ENCODE results near the gene NIPAL3. TPM values are rescaled to one million over a fixed set of nuclear protein-coding genes. Genes with fewer than 3 reads are reported as not detected.
"Not testable (repeated sequence)": the region's sequence is repeated elsewhere in the genome, so short reads cannot be mapped to it uniquely, and the experiment has no call there.

The NIPAL3 gene
- polyA plus RNA-seq, 1 donor: 23.3 TPM

DNA sequence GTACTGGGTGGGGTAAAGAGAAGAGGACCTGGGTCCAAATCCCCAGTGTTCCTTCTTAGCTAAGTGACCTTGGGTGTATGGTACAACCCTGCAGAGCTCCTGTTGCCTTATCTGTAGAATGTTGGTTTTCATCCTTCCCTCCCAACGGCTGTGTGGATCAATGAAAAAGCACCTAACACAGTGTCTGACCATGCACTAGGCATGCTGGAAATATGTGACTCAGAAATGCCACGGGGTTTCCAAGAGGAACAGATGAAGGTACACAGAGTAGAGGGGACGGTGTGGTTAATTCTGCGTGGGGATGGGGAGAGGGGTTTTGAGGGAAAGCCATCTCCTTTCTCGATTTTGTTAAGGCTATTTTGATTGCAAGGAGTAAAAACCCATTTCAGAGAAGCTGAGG lies 8.6 kb downstream of the NIPAL3 start:
- no peak for DNase-seq

DNA sequence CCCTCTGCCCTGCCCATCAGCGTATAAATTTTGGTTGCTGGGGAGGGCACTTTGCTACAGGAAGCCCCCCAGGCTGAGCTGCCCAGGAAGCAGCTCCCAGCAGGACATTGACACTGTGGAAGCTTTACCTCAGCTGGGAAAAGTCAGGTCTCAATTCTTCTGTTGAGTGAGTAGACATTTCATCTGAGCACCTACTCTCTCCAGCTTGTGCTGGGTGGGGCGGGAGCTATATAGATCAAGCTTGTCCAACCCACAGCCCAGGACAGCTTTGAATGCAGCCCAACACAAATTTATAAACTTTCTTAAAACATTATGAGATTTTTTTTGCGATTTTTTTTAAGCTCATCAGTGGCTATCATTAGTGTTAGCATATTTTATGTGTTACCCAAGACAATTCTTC lies 9.4 kb downstream of the NIPAL3 start:
- DNase-seq: no peak

GRCh38 chr1:24425441-24425840 lies 9.8 kb downstream of the NIPAL3 start:
- DNase-seq: no peak

GRCh38 chr1:24425922-24426321 lies 10.3 kb downstream of the NIPAL3 start:
- DNase-seq: no peak

- DNase-seq: no peak
Observed at GRCh38 chr1:24426744-24427544, 11.3 kb downstream of the NIPAL3 start.

DNA sequence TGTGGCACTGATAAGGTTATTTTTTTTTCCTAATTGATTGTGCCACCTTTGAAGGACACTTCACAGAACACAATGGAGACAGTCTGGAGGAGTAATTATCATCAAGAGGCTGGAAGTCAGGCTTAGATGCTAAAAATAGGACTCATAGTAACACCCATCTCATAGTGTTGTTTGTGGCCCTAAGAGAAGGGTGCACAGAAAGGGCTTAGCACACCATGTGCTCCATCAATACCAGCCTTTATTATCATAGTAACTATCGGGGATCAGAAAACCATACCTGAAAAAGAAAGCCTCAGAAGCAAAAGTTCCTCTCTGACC lies 11.9 kb downstream of the NIPAL3 start:
- no peak for DNase-seq

GRCh38 chr1:24435782-24436365 lies 20.3 kb downstream of the NIPAL3 start:
- no peak for DNase-seq

- DNase-seq: no peak
Observed at GRCh38 chr1:24437631-24438396, 22.2 kb downstream of the NIPAL3 start.

GRCh38 chr1:24438423-24438901 lies 22.9 kb downstream of the NIPAL3 start:
- peak; percentile 45 for DNase-seq

DNA sequence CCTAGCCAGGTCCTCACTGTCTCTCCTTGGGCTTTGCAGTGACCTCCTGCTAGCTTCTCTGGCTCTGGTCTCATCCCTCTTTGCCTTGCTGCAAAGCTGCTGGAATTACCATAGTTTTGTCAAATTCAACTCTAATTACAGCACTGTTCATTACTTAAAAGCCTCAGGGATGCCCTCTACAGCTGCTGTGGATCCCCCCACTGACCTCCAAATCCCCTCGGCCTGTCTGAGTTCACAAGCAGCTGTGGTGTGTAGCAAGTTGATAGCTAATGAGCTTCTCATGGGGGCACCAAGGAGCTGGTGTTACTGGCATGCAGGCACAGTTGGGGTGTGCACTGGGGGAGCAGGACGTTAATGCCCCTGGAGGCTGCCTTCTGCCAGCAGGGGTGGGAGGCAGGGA lies 24.8 kb downstream of the NIPAL3 start:
- no peak for DNase-seq

GRCh38 chr1:24441480-24441879 lies 25.9 kb downstream of the NIPAL3 start:
- no peak for DNase-seq

GRCh38 chr1:24441996-24442668 lies 26.5 kb downstream of the NIPAL3 start:
- DNase-seq: no peak

DNA sequence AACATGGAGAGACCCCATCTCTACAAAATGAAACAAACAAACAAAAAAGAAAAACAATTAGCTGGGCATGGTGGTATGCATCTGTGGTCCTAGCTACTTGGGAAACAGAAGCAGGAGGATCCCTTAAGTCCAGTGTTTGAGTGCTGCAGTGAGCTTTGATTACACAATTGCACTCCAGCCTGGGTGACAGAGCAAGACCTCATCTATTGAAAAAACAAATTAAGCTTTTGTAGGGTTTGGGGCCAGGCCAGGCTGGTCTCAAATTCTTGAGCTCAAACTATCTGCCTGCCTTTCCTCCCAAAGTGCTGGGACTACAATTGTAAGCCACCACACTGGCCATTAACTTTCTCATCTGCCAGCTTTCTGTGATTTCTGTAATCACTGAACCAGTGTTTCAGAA lies 27.2 kb downstream of the NIPAL3 start:
- DNase-seq: no peak

- DNase-seq: no peak
Observed at GRCh38 chr1:24443241-24443656, 27.6 kb downstream of the NIPAL3 start.

GRCh38 chr1:24446446-24446845 lies 30.8 kb downstream of the NIPAL3 start:
- not testable (repeated sequence) for DNase-seq

GRCh38 chr1:24450316-24450715 lies 34.7 kb downstream of the NIPAL3 start:
- no peak for DNase-seq

DNA sequence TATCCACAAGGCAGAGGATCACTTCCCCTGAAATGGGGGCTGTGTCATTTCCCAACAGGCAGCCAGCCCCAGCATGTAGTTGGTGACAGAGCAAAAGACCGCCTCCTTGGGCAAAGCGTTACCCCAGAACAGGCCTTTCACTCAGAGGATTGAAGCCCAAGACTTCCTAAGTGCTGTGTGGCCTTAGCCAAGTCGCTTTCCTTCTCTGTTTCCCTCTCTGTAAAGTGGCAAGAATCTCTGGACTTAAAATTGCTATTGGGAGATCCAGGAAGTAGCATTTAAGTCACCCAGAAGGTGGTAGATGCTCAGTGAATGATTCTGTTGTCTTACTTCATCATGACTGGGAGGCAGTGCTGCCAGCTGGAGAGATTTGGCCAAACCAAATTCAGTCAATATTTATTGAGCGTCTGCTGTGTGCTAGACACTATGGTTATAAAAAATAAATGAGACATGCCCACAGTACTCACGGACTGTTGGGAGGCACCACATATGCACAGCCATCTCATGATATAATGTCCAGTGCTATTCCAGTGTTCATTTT lies 35.3 kb downstream of the NIPAL3 start:
- DNase-seq: no peak

DNA sequence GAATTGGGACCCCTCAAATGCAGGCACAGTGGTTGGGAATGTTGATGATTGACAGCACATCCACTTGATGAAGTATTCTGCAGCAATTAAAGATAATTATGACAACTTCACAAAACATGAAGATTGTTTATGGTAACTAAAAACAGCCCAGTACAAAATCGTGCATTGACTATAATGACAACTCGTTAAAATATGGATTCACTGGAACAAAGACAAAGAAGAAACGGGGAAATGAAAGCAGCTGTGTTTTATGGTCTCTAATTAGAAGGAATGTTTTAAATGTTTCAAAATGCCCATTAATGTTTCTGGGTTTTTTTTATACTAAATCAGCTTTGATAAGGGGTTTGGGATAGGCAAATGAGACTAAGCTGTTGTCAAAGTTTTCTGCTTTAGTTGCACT lies 36.1 kb downstream of the NIPAL3 start:
- DNase-seq: no peak

- DNase-seq: no peak
Observed at GRCh38 chr1:24452922-24453485, 37.4 kb downstream of the NIPAL3 start.

DNA sequence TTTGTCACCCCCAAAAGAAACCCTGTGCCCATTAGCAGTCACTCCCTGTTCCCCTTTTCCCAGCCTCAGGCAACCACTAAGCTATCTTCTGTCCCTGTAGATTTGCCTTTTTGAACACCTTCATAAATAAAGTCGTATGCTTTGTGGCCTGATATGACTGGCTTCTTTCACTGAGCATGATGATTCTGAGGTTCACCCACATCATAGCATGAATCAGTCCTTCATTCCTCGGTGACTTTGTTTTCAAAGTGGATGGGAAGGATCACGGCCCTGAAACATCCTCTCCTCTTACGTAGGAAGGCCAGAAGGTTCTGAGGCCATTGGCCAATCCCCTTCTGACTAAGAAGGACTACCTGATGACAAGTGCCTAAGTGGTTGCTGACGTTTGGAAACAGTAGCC lies 39.1 kb downstream of the NIPAL3 start:
- DNase-seq: no peak

DNA sequence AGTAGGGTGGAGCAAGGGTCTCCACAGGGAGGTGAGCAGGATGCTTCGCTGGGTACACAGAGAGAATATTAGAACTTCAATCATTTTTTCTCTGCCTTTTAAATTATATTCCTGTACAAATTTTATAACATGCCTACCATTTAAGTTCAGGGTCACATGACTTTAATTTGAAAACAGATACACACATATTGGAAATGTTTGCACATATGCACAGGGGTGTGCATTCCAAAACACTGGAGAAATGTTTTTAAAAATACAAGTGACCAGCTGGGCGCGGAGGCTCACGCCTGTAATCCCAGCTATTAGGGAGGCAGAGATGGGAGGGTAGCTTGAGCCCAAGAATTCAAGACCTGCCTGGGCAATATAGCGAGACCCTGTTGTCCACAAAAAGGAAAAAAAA lies 39.7 kb downstream of the NIPAL3 start:
- no peak for DNase-seq

- no peak for DNase-seq
Observed at GRCh38 chr1:24457866-24458265, 42.3 kb downstream of the NIPAL3 start.

Measured in left kidney (tissue), 2 donors.